NT2/D1 (cell line): Measurements from ENCODE around the gene WDFY4.

Experiments used
- DNase-seq: peaks from one replicate; pipeline ENCODE4 v3.0.0-alpha.2; 2011; ENCODE audit warnings: low read depth, low spot score
- H3K27me3 ChIP-seq: 2 replicates; pipeline ENCODE4 v1.6.0; 2011; ENCODE audit warnings: mild to moderate bottlenecking; ENCODE audit not compliant: insufficient read length, insufficient read depth
- H3K36me3 ChIP-seq: 2 replicates; pipeline ENCODE4 v1.6.1; 2011; ENCODE audit warnings: mild to moderate bottlenecking, low read length, mixed read lengths; ENCODE audit not compliant: insufficient read depth, insufficient read length
- H3K4me1 ChIP-seq: 2 replicates; pipeline ENCODE4 v1.5.1; 2011; ENCODE audit not compliant: insufficient read depth, insufficient read length
- H3K4me3 ChIP-seq: 2 replicates; pipeline ENCODE4 v1.5.1; 2011; ENCODE audit warnings: low read depth; ENCODE audit not compliant: insufficient read length
- H3K9ac ChIP-seq: 2 replicates; pipeline ENCODE4 v1.6.0; 2011; ENCODE audit warnings: low read depth; ENCODE audit not compliant: insufficient read length
- H3K9me3 ChIP-seq: 2 replicates; pipeline ENCODE4 v1.5.1; 2011; ENCODE audit warnings: mild to moderate bottlenecking, low read length; ENCODE audit not compliant: insufficient read depth
- SUZ12 ChIP-seq: IDR thresholded peaks from 2 replicates; pipeline ENCODE4 v1.6.1; 2011; ENCODE audit not compliant: insufficient read length, insufficient read depth; ENCODE audit errors: extremely low read depth
- YY1 ChIP-seq: IDR thresholded peaks from 2 replicates; pipeline ENCODE4 v1.6.1; 2011; ENCODE audit not compliant: insufficient read length, insufficient read depth
- ZNF274 ChIP-seq: IDR thresholded peaks from 2 replicates; pipeline ENCODE4 v1.6.1; 2011; ENCODE audit warnings: mild to moderate bottlenecking, low read depth, low read length

Gene WDFY4

GRCh38 chr10:48792121-48792520, 107.4 kb downstream of the WDFY4 start:
- H3K9ac ChIP-seq: no peak overlapping the region
- H3K9me3 ChIP-seq: no peaks in the 10 kb centered on the region
- no peaks in the 10 kb centered on the region for H3K4me1 ChIP-seq
- no peaks in the 10 kb centered on the region for H3K27me3 ChIP-seq
- DNase-seq: no peak
- no peak overlapping the region for H3K4me3 ChIP-seq
- no peaks in the 10 kb centered on the region for H3K36me3 ChIP-seq
- TF ChIP-seq ZNF274 (no peak), SUZ12 (no peak), YY1 (no peak)

- H3K27me3 ChIP-seq: no peaks in the 10 kb centered on the region
- no peaks in the 10 kb centered on the region for H3K9me3 ChIP-seq
- H3K4me3 ChIP-seq: no peak overlapping the region
- DNase-seq: no peak
- H3K4me1 ChIP-seq: no peaks in the 10 kb centered on the region
- no peaks in the 10 kb centered on the region for H3K36me3 ChIP-seq
- no peak for TF ChIP-seq YY1
- TF ChIP-seq ZNF274: no peak
- no peak for TF ChIP-seq SUZ12
- no peak overlapping the region for H3K9ac ChIP-seq
Measured at GRCh38 chr10:48792687-48793096, 108.0 kb downstream of the WDFY4 start.

GRCh38 chr10:48794074-48794473, 109.4 kb downstream of the WDFY4 start:
- no peak for DNase-seq
- no peaks in the 10 kb centered on the region for H3K27me3 ChIP-seq
- no peaks in the 10 kb centered on the region for H3K9me3 ChIP-seq
- H3K9ac ChIP-seq: no peak overlapping the region
- no peak for TF ChIP-seq ZNF274
- TF ChIP-seq SUZ12: no peak
- no peak for TF ChIP-seq YY1
- no peaks in the 10 kb centered on the region for H3K4me1 ChIP-seq
- H3K36me3 ChIP-seq: no peaks in the 10 kb centered on the region
- H3K4me3 ChIP-seq: no peak overlapping the region

- no peak for DNase-seq
- Histone ChIP-seq H3K36me3 (no peaks in the 10 kb centered on the region), H3K4me1 (no peaks in the 10 kb centered on the region), H3K4me3 (no peak overlapping the region), H3K27me3 (no peaks in the 10 kb centered on the region), H3K9me3 (no peaks in the 10 kb centered on the region), H3K9ac (no peak overlapping the region)
- no peak for TF ChIP-seq ZNF274
- no peak for TF ChIP-seq SUZ12
- TF ChIP-seq YY1: no peak
Measured at GRCh38 chr10:48796713-48797245, 112.1 kb downstream of the WDFY4 start.

- no peaks in the 10 kb centered on the region for H3K27me3 ChIP-seq
Measured at GRCh38 chr10:48797830-48798229, 113.2 kb downstream of the WDFY4 start.

GRCh38 chr10:48798481-48799254, 114.0 kb downstream of the WDFY4 start:
- TF ChIP-seq SUZ12: no peak
- TF ChIP-seq ZNF274: no peak
- TF ChIP-seq YY1: no peak
- DNase-seq: no peak
- H3K27me3 ChIP-seq: no peaks in the 10 kb centered on the region
- no peaks in the 10 kb centered on the region for H3K36me3 ChIP-seq
- no peak overlapping the region for H3K4me3 ChIP-seq
- no peak overlapping the region for H3K9ac ChIP-seq
- no peaks in the 10 kb centered on the region for H3K4me1 ChIP-seq
- no peaks in the 10 kb centered on the region for H3K9me3 ChIP-seq

More at GRCh38 chr10:48797830-48798229, 113.2 kb downstream of the WDFY4 start:
- Histone ChIP-seq H3K4me3 (no peak overlapping the region), H3K9me3 (no peaks in the 10 kb centered on the region), H3K36me3 (no peaks in the 10 kb centered on the region), H3K9ac (no peak overlapping the region), H3K4me1 (no peaks in the 10 kb centered on the region)
- no peak for DNase-seq
- TF ChIP-seq ZNF274: no peak
- TF ChIP-seq YY1: no peak

- Histone ChIP-seq H3K27me3 (no peaks in the 10 kb centered on the region), H3K4me1 (peaks cover 2% of the 10 kb centered on the region), H3K36me3 (no peaks in the 10 kb centered on the region), H3K9me3 (no peaks in the 10 kb centered on the region), H3K4me3 (no peak overlapping the region), H3K9ac (no peak overlapping the region)
- no peak for DNase-seq
- TF ChIP-seq ZNF274: no peak
- TF ChIP-seq YY1: no peak
- no peak for TF ChIP-seq SUZ12
Measured at GRCh38 chr10:48799341-48800006, 114.8 kb downstream of the WDFY4 start.
